ENCODE results near the gene MAP2K4.

The MAP2K4 gene

GRCh38 chr17:12099412-12099811, 78.7 kb downstream of the MAP2K4 start:
- H3K4me3 ChIP-seq (ENCODE audit: low read length) = no peak overlapping the region
- TF ChIP-seq, protein P1, sequence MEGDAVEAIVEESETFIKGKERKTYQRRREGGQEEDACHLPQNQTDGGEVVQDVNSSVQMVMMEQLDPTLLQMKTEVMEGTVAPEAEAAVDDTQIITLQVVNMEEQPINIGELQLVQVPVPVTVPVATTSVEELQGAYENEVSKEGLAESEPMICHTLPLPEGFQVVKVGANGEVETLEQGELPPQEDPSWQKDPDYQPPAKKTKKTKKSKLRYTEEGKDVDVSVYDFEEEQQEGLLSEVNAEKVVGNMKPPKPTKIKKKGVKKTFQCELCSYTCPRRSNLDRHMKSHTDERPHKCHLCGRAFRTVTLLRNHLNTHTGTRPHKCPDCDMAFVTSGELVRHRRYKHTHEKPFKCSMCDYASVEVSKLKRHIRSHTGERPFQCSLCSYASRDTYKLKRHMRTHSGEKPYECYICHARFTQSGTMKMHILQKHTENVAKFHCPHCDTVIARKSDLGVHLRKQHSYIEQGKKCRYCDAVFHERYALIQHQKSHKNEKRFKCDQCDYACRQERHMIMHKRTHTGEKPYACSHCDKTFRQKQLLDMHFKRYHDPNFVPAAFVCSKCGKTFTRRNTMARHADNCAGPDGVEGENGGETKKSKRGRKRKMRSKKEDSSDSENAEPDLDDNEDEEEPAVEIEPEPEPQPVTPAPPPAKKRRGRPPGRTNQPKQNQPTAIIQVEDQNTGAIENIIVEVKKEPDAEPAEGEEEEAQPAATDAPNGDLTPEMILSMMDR (conservative IDR thresholded peaks at IDR 0.05; ENCODE audit: low read depth, low read length) = no peak
- DNase-seq (ENCODE audit: low read depth) = no peak

- no peak for DNase-seq (ENCODE audit: low read depth)
- no peak overlapping the region for H3K4me3 ChIP-seq (ENCODE audit: low read length)
- TF ChIP-seq, protein P1 (conservative IDR thresholded peaks at IDR 0.05; ENCODE audit: low read depth, low read length) = no peak
These were observed 84.2 kb downstream of the MAP2K4 start for GRCh38 chr17:12104831-12105230.

DNA sequence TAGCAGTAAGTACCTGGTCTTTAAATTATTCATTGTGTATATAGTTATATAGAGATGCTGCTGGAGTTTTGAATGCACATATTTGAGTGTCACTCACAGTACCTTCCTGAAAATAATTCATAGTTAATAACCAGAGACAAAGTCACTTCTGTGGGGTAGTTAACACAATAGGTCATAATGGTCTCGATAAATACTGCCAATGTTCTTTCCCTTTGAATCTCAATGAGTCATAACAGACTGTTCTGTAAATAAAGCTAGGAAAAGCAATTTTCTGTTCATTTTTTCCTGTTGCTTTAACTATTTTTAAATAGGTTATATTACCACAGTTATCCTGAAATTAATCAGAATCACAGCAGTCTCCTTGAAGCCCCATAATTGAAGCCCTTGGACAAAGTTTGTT, 87.2 kb downstream of the MAP2K4 start:
- TF ChIP-seq, protein P1 (conservative IDR thresholded peaks at IDR 0.05; ENCODE audit: low read depth, low read length) = no peak
- no peak for DNase-seq (ENCODE audit: low read depth)
- no peak overlapping the region for H3K4me3 ChIP-seq (ENCODE audit: low read length)

GRCh38 chr17:12110906-12111305, 90.2 kb downstream of the MAP2K4 start:
- H3K4me3 ChIP-seq (ENCODE audit: low read length) = no peak overlapping the region
- DNase-seq (ENCODE audit: low read depth) = no peak
- TF ChIP-seq, protein P1 (conservative IDR thresholded peaks at IDR 0.05; ENCODE audit: low read depth, low read length) = no peak

- no peak overlapping the region for H3K4me3 ChIP-seq (ENCODE audit: low read length)
- TF ChIP-seq, protein P1 (conservative IDR thresholded peaks at IDR 0.05; ENCODE audit: low read depth, low read length) = no peak
These were observed 92.5 kb downstream of the MAP2K4 start for GRCh38 chr17:12113156-12113555.

DNA sequence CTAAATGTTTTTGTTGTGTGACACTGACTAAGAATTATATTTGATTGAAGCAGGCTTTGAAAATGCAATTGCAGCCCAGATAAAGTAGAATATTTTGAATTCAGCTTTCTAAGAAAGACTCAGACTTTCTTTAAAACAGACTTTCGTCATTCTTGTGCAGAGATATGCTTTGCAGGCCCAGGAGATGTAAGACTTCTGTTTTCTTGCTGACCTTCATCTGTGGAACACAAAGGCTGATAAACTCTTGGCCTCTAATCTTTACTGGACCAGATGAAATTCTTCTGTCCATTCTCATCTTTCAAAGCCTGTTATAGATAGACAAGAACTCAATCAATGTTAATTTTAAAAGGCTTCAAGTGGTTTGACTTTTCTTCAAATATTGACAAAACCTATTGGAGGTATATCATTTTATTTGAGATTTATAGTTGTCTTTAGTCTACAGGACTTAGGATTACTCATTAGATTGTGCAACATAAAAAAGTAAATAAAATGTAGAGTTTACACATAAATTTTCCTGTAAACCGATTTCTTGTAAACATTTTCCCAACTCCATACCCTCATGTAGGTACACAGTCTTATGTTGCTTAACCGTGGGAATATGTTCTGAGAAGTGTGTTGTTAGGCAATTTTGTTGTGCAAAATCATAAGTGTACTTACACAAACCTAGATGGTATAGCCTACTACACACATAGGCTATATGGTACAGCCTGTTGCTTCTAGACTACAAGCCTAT, 94.2 kb downstream of the MAP2K4 start:
- no peak overlapping the region for H3K4me3 ChIP-seq (ENCODE audit: low read length)
- TF ChIP-seq, protein P1 (conservative IDR thresholded peaks at IDR 0.05; ENCODE audit: low read depth, low read length) = no peak
- DNase-seq (ENCODE audit: low read depth) = no peak

More at GRCh38 chr17:12113156-12113555, 92.5 kb downstream of the MAP2K4 start:
- no peak for DNase-seq (ENCODE audit: low read depth)

- no peak for DNase-seq (ENCODE audit: low read depth)
- no peak overlapping the region for H3K4me3 ChIP-seq (ENCODE audit: low read length)
- TF ChIP-seq, protein P1 (conservative IDR thresholded peaks at IDR 0.05; ENCODE audit: low read depth, low read length) = no peak
These were observed 95.5 kb downstream of the MAP2K4 start for GRCh38 chr17:12116143-12116542.
